K562 (cell line): ENCODE measurements around the gene CNPPD1. TPM values are rescaled to one million over a fixed set of nuclear protein-coding genes. Genes with fewer than 3 reads are reported as not detected.

Experiments used
- ATAC-seq: fragments of 200-7000 bp; cut with Tn5 transposase; 3 replicates; pipeline ENCODE4 v1.9.1; 2020; ENCODE audit warnings: moderate library complexity
- BruUV-seq: library from RNA; stranded (reverse); fragments of 400-500 nt; replicated peaks from 2 replicates; lab custom pipeline; 2021; lab: Mats Ljungman, UMichigan
- CTCF ChIA-PET: fragments of 300-600 bp; formaldehyde crosslinking; extraction: SDS; loops from one replicate; lab custom pipeline; 2021; ENCODE audit warnings: low intra/inter-chr PET ratio; lab: Yijun Ruan, JAX
- POLR2A ChIA-PET: fragments of 300-600, 350-650 bp; sonication (Branson Sonifier 250); formaldehyde crosslinking; extraction: SDS; loops from one replicate; lab custom pipeline; 2021; ENCODE audit warnings: antibody characterized with exemption, inconsistent platforms; lab: Yijun Ruan, JAX
- DNase-seq, 4 experiments: peaks; one replicate each; pipeline versions ENCODE4 v3.0.0 to v3.0.0-alpha.2; 2011 to 2018; ENCODE audit warnings: low spot score in 3 of 4, mixed read lengths in 3 of 4; ENCODE audit errors: extremely low read depth in 1 of 4
- FAIRE-seq: peaks from 2 replicates; lab custom pipeline; 2011; peaks lifted over from hg19 to GRCh38; lab: Jason Lieb, UNC
- H2AFZ ChIP-seq: 2 replicates; pipeline ENCODE4 v1.6.0; 2011; ENCODE audit warnings: low read depth, low read length, control low read depth, inconsistent platforms
- H3K27ac ChIP-seq: fragments of 200-600 bp; 3 replicates; pipeline ENCODE4 v1.8.0; 2011; ENCODE audit warnings: low read depth, mild to moderate bottlenecking, control low read depth, inconsistent platforms, low read length, moderate library complexity, mixed read lengths; ENCODE audit errors: extremely low read depth
- H3K27me3 ChIP-seq, 2 experiments: fragments of 300-600 bp in 1 of 2; 2 replicates in 1 of 2; 3 replicates in 1 of 2; pipeline versions ENCODE4 v1.6.0 to v1.8.0; 2011; ENCODE audit warnings: inconsistent platforms in 2 of 2, low read length in 2 of 2, mild to moderate bottlenecking in 1 of 2, mixed read lengths in 1 of 2, moderate library complexity in 1 of 2; ENCODE audit not compliant: control insufficient read depth in 2 of 2, insufficient read depth in 2 of 2
- H3K36me3 ChIP-seq: fragments of 300-600 bp; 3 replicates; pipeline ENCODE4 v1.8.0; 2011; ENCODE audit warnings: mild to moderate bottlenecking, low read length, inconsistent platforms; ENCODE audit not compliant: control insufficient read depth, insufficient read depth
- H3K4me1 ChIP-seq, 2 experiments: fragments of 200-600 bp in 1 of 2; replicated peaks in 1 of 2; 2 replicates in 1 of 2; 3 replicates in 1 of 2; pipeline versions ENCODE4 v1.5.1 to v1.8.0; 2011; ENCODE audit warnings: inconsistent platforms in 2 of 2, low read length in 2 of 2, mild to moderate bottlenecking in 1 of 2, mixed read lengths in 1 of 2, moderate library complexity in 1 of 2; ENCODE audit not compliant: control insufficient read depth in 2 of 2, insufficient read depth in 2 of 2
- H3K4me2 ChIP-seq: 2 replicates; pipeline ENCODE4 v1.6.1; 2011; ENCODE audit warnings: low read length, control low read depth, inconsistent platforms, mixed read lengths; ENCODE audit not compliant: insufficient read depth
- H3K4me3 ChIP-seq: fragments of 200-600 bp; sonication (generic), shearing (Covaris generic); 2 replicates; pipeline ENCODE4 v1.5.1; 2016; ENCODE audit warnings: control low read depth, inconsistent platforms
- H3K79me2 ChIP-seq: fragments of 200-600 bp; 3 replicates; pipeline ENCODE4 v1.8.0; 2011; ENCODE audit warnings: low read length, inconsistent platforms; ENCODE audit not compliant: control insufficient read depth, insufficient read depth
- H3K9ac ChIP-seq, 2 experiments: 2 replicates each; pipeline versions ENCODE4 v1.6.0 to v1.6.1; 2011; ENCODE audit warnings: low read depth in 2 of 2, low read length in 2 of 2, control low read depth in 1 of 2, inconsistent platforms in 1 of 2, mild to moderate bottlenecking in 1 of 2, mixed read lengths in 1 of 2; ENCODE audit not compliant: insufficient read depth in 1 of 2
- H3K9me1 ChIP-seq: one replicate; pipeline ENCODE4 v1.6.0; 2011; ENCODE audit warnings: inconsistent platforms, mild to moderate bottlenecking, low read length, moderate library complexity; ENCODE audit not compliant: control insufficient read depth, insufficient read depth
- H3K9me3 ChIP-seq: replicated peaks from 2 replicates; pipeline ENCODE4 v1.5.1; 2011; ENCODE audit warnings: low read depth, low read length, inconsistent platforms; ENCODE audit not compliant: control insufficient read depth, insufficient read depth
- H4K20me1 ChIP-seq: replicated peaks from 2 replicates; pipeline ENCODE4 v1.6.1; 2011; ENCODE audit warnings: low read length, inconsistent platforms, mixed read lengths; ENCODE audit not compliant: control insufficient read depth, insufficient read depth
- PTRF ChIP-seq: fragments of 450-650 bp; IDR thresholded peaks from 2 replicates; pipeline ENCODE4 v1.6.1; 2016; ENCODE audit warnings: mild to moderate bottlenecking, missing genetic modification characterization, missing compliant biosample characterization
- PYGO2 ChIP-seq: fragments of 450-650 bp; IDR thresholded peaks from 2 replicates; pipeline ENCODE4 v1.6.1; 2016; ENCODE audit warnings: mild to moderate bottlenecking, missing genetic modification characterization, moderate library complexity, missing compliant biosample characterization
- RFX5 ChIP-seq: IDR thresholded peaks from 2 replicates; pipeline ENCODE4 v1.6.1; 2011; ENCODE audit warnings: low read depth, mild to moderate bottlenecking, improper control_type of control experiment, low read length
- SMARCA5 ChIP-seq: fragments of 450-650 bp; IDR thresholded peaks from 2 replicates; pipeline ENCODE4 v1.6.1; 2016
- SPI1 ChIP-seq: IDR thresholded peaks from 2 replicates; pipeline ENCODE4 v1.6.1; 2011; ENCODE audit warnings: low read depth, low read length, control low read depth, borderline replicate concordance
- TCF3 ChIP-seq: sonication (generic); formaldehyde crosslinking; IDR thresholded peaks from 2 replicates; pipeline ENCODE4 v1.4.0; 2020; ENCODE audit warnings: mild to moderate bottlenecking, missing genetic modification reagents
- ZBTB33 ChIP-seq: sonication (generic); formaldehyde crosslinking; IDR thresholded peaks from 2 replicates; pipeline ENCODE4 v1.8.1; 2023; ENCODE audit warnings: mild to moderate bottlenecking, missing genetic modification reagents
- ZNF41 ChIP-seq: fragments of 250-450 bp; sonication (Bioruptor Pico); conservative IDR thresholded peaks from 2 replicates; pipeline ENCODE4 v1.4.0; 2020; ENCODE audit warnings: mild to moderate bottlenecking
- WGBS: fragments of 100-300 bp; shearing (Covaris generic); methylation state at CpG from one replicate; pipeline ENCODE4 v1.1.6; 2016; ENCODE audit warnings: low coverage, mixed read lengths; ENCODE audit not compliant: insufficient coverage; ENCODE audit errors: missing lambda C conversion rate; 5-methylcytosine and 5-hydroxymethylcytosine counted together
- in situ Hi-C: fragments of 300-500 bp; cut with MboI; formaldehyde crosslinking; loops from 4 replicates; pipeline ENCODE4 v1.15.0; 2018; ENCODE audit warnings: inconsistent platforms, mixed read lengths
- intact Hi-C: fragments of 100-400 bp; cut with micrococcal nuclease; formaldehyde crosslinking; loops from 2 replicates; pipeline ENCODE4 v1.14.2; 2022
- polyA plus RNA-seq, 8 experiments: library from polyadenylated mRNA; depleted of rRNA in 4 of 8; stranded (reverse) in 5 of 8; unstranded in 3 of 8; fragments of >200 nt; fragmentation: Nextera tagmentation in 2 of 8; fragmentation: Illumina TruSeq in 1 of 8; extraction: Ambion mirVana in 2 of 8; extraction: Trizol in 1 of 8; gene quantifications; 2 replicates each; pipeline versions ENCODE4 v1.2.1 to v1.2.3, GENCODE V29; 2011 to 2014; ENCODE audit warnings: inconsistent platforms in 1 of 8, missing spikeins in 1 of 8
- total RNA-seq, 7 experiments: library from RNA; depleted of rRNA in 6 of 7; stranded (reverse); fragments of >200 nt in 6 of 7; fragmentation: Illumina TruSeq in 2 of 7; extraction: Trizol in 2 of 7; gene quantifications; 2 replicates each; pipeline versions ENCODE4 v1.2.1 to v1.2.3, GENCODE V29; 2011 to 2021; ENCODE audit warnings: low replicate concordance in 1 of 7

CNPPD1 gene
- total and polyA plus RNA-seq, 9 of the 15 experiments (the other 6 are each of a cell fraction or from before 2014, with no cell fraction given) = 9.9 to 53.5 (median 27.0) TPM

- POLR2A ChIA-PET = no interaction called here
- no TSS peak for BruUV-seq
- intact Hi-C loops = loop anchor here (5.0 kb wide), 1 partner anchor 72 kb away; no protein-coding TSS in a partner anchor
Measured at GRCh38 chr2:219225350-219225749, 48.6 kb upstream of the CNPPD1 start.

GRCh38 chr2:219223831-219224610 lies 47.3 kb upstream of the CNPPD1 start:
- FAIRE-seq (no peak), DNase-seq (no peak), ATAC-seq (no peak)
- Histone ChIP-seq H3K79me2 (peaks cover 25% of the 10 kb centered on the region), H4K20me1 (no peaks in the 10 kb centered on the region), H3K9me1 (no peaks in the 10 kb centered on the region), H3K4me1 (peaks cover 14 to 29% of the 10 kb centered on the region in 2 experiments; a peak in 4 of 5 replicates), H3K9ac (no peak overlapping the region; a peak in 1 of 4 replicates), H3K27ac (no peak overlapping the region), H3K4me3 (no peak overlapping the region), H3K4me2 (no peak overlapping the region), H3K9me3 (no peaks in the 10 kb centered on the region), H2AFZ (no peak overlapping the region), H3K36me3 (peaks cover 79% of the 10 kb centered on the region), H3K27me3 (no peaks in the 10 kb centered on the region)
- WGBS = 91% methylated on average over 17 of the region's 31 CpGs
- ChIA-PET CTCF (no interaction called here), POLR2A (interaction anchor here (0.6 to 0.8 kb wide), 2 partner anchors 71 to 247 kb away, joined by 3 read pairs; no protein-coding TSS in a partner anchor)
- TF ChIP-seq ZNF41 (no peak), ZBTB33 (0 out of 2 replicates have a peak, but pooled peaks have one; percentile 23)
- in situ Hi-C loops (no loop called here), intact Hi-C loops (no loop called here)
- no TSS peak for BruUV-seq

More at GRCh38 chr2:219225350-219225749, 48.6 kb upstream of the CNPPD1 start:
- 92% methylated on average over 3 of the region's 3 CpGs for WGBS
- DNase-seq (no peak), ATAC-seq (no peak), FAIRE-seq (no peak)
- H4K20me1 ChIP-seq = no peaks in the 10 kb centered on the region
- CTCF ChIA-PET = no interaction called here
- no peak overlapping the region; the same call in 2 of the 3 replicates for H3K27ac ChIP-seq
- no peak overlapping the region; a peak in 1 of 4 replicates for H3K9ac ChIP-seq
- in situ Hi-C loops = no loop called here
- H3K4me1 ChIP-seq = peaks cover 9 to 24% of the 10 kb centered on the region in 2 experiments; a peak in 3 of 5 replicates
- no peaks in the 10 kb centered on the region for H3K27me3 ChIP-seq
- peaks cover 67% of the 10 kb centered on the region for H3K36me3 ChIP-seq
- H3K9me3 ChIP-seq = no peaks in the 10 kb centered on the region
- H3K4me2 ChIP-seq = no peak overlapping the region
- H3K79me2 ChIP-seq = peaks cover 34% of the 10 kb centered on the region
- H3K9me1 ChIP-seq = no peaks in the 10 kb centered on the region
- no peak overlapping the region for H3K4me3 ChIP-seq
- no peak overlapping the region for H2AFZ ChIP-seq
- TF ChIP-seq SMARCA5 (no peak), RFX5 (no peak), TCF3 (CRISPR knock-in tag) (no peak), SPI1 (0 out of 2 replicates have a peak, but pooled peaks have one; percentile 27), PYGO2 (no peak), PTRF (tag) (no peak)
